Karpas-422 (cell line): ENCODE results near the gene RASL10B. TPM values are rescaled to one million over a fixed set of nuclear protein-coding genes. Genes with fewer than 3 reads are reported as not detected.

Experiments used
- DNase-seq: peaks from one replicate; pipeline ENCODE4 v3.0.0-alpha.2; 2015
- H2AFZ ChIP-seq: fragments of 200-600 bp; sonication (generic); 2 replicates; pipeline ENCODE4 v1.6.1; 2014; ENCODE audit warnings: antibody characterized with exemption, low read length, mixed read lengths
- H3K27ac ChIP-seq: fragments of 200-600 bp; sonication (generic); 2 replicates; pipeline ENCODE4 v1.5.1; 2014; ENCODE audit warnings: mild to moderate bottlenecking, low read length, moderate library complexity
- H3K27me3 ChIP-seq: fragments of 200-600 bp; sonication (generic); 2 replicates; pipeline ENCODE4 v1.6.1; 2014; ENCODE audit warnings: low read length, mixed read lengths
- H3K36me3 ChIP-seq: fragments of 200-600 bp; sonication (generic); 2 replicates; pipeline ENCODE4 v1.6.1; 2014; ENCODE audit warnings: low read length, mixed read lengths; ENCODE audit not compliant: insufficient read depth
- H3K4me1 ChIP-seq: fragments of 200-600 bp; sonication (generic); 2 replicates; pipeline ENCODE4 v1.6.1; 2014; ENCODE audit warnings: mild to moderate bottlenecking, low read length, mixed read lengths
- H3K4me2 ChIP-seq: fragments of 200-600 bp; sonication (generic); 2 replicates; pipeline ENCODE4 v1.6.1; 2014; ENCODE audit warnings: low read length, low read depth, mild to moderate bottlenecking; ENCODE audit not compliant: poor library complexity, severe bottlenecking
- H3K4me3 ChIP-seq: fragments of 200-600 bp; sonication (generic); 2 replicates; pipeline ENCODE4 v1.5.1; 2014; ENCODE audit warnings: mild to moderate bottlenecking, antibody characterized with exemption, low read length, mixed read lengths
- H3K79me2 ChIP-seq: fragments of 200-600 bp; sonication (generic); 2 replicates; pipeline ENCODE4 v1.6.1; 2014; ENCODE audit warnings: mild to moderate bottlenecking, low read length, mixed read lengths
- H3K9ac ChIP-seq: fragments of 200-600 bp; sonication (generic); 2 replicates; pipeline ENCODE4 v1.6.0; 2014; ENCODE audit warnings: low read length
- H3K9me2 ChIP-seq: fragments of 200-600 bp; sonication (generic), shearing (Covaris generic); replicated peaks from 2 replicates; pipeline ENCODE4 v1.6.0; 2014; ENCODE audit warnings: mild to moderate bottlenecking, low read length, moderate library complexity; ENCODE audit not compliant: insufficient read depth
- H3K9me3 ChIP-seq: fragments of 300-700, 200-600 bp; sonication (generic); 2 replicates; pipeline ENCODE4 v1.6.1; 2014; ENCODE audit warnings: low read length, mixed read lengths
- H4K20me1 ChIP-seq: fragments of 200-600 bp; sonication (generic); 2 replicates; pipeline ENCODE4 v1.6.1; 2014; ENCODE audit warnings: mild to moderate bottlenecking, antibody characterized with exemption, low read length, low read depth; ENCODE audit not compliant: insufficient read depth
- total RNA-seq: library from RNA; depleted of rRNA; stranded (reverse); fragments of >200 nt; shearing (Covaris generic); gene quantifications from 2 replicates; pipeline ENCODE4 v1.2.3, GENCODE V29; 2014; ENCODE audit warnings: low replicate concordance

Gene RASL10B
- total RNA-seq, 1 experiment from 2014 or later = not detected

- no peaks in the 10 kb centered on the region for H4K20me1 ChIP-seq
- peaks cover 26% of the 10 kb centered on the region for H3K4me1 ChIP-seq
- H3K36me3 ChIP-seq = peaks cover 11% of the 10 kb centered on the region
Measured at GRCh38 chr17:35723735-35724134, 7.7 kb upstream of the RASL10B start.

DNA sequence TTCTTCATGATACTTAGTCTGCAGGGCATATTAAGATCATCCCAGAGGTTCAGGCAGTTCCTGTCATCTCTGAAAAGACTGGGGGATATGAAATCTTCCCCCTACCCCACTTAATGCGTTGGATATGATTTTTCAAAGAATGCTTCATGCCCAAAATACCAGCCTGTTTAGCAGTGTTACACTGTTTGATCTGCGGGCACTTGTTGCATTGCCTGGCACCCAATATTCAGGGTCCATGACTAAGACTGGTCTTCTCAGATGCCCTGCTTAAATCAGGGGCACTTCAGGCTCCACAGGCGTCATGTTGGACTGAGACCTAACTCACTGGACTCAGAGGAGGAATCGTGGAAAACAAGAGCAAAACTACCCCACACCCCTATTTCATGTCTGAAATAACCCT lies 6.4 kb upstream of the RASL10B start:
- no peak overlapping the region for H3K4me2 ChIP-seq

More at GRCh38 chr17:35723735-35724134, 7.7 kb upstream of the RASL10B start:
- no peaks in the 10 kb centered on the region for H3K27me3 ChIP-seq
- no peak overlapping the region for H3K9ac ChIP-seq
- DNase-seq = no peak
- no peak overlapping the region for H3K4me3 ChIP-seq
- H3K27ac ChIP-seq = no peak overlapping the region
- H3K4me2 ChIP-seq = no peak overlapping the region
- no peaks in the 10 kb centered on the region for H3K9me2 ChIP-seq
- H3K9me3 ChIP-seq = no peaks in the 10 kb centered on the region
- no peaks in the 10 kb centered on the region for H3K79me2 ChIP-seq
- H2AFZ ChIP-seq = no peak overlapping the region

GRCh38 chr17:35725802-35726126 lies 5.7 kb upstream of the RASL10B start:
- no peaks in the 10 kb centered on the region for H3K9me2 ChIP-seq
- H3K27ac ChIP-seq = peak overlapping the region; percentile 80; the same call in 1 of the 2 replicates
- no peaks in the 10 kb centered on the region for H3K27me3 ChIP-seq
- no peak overlapping the region for H3K4me3 ChIP-seq
- no peak overlapping the region for H2AFZ ChIP-seq
- H3K9me3 ChIP-seq = no peaks in the 10 kb centered on the region
- DNase-seq = no peak
- H3K4me1 ChIP-seq = peaks cover 26% of the 10 kb centered on the region
- no peaks in the 10 kb centered on the region for H3K79me2 ChIP-seq
- H3K9ac ChIP-seq = peak overlapping the region; percentile 53; the same call in 1 of the 2 replicates
- peak overlapping the region; percentile 58 for H3K4me2 ChIP-seq
- H3K36me3 ChIP-seq = peaks cover 11% of the 10 kb centered on the region
- no peaks in the 10 kb centered on the region for H4K20me1 ChIP-seq

More for the DNA sequence above, 6.4 kb upstream of the RASL10B start:
- no peaks in the 10 kb centered on the region for H3K79me2 ChIP-seq
- no peaks in the 10 kb centered on the region for H3K27me3 ChIP-seq
- no peaks in the 10 kb centered on the region for H3K9me2 ChIP-seq
- H3K27ac ChIP-seq = no peak overlapping the region
- H3K4me3 ChIP-seq = no peak overlapping the region
- H4K20me1 ChIP-seq = no peaks in the 10 kb centered on the region
- H3K36me3 ChIP-seq = peaks cover 11% of the 10 kb centered on the region
- H2AFZ ChIP-seq = no peak overlapping the region
- no peak for DNase-seq
- H3K4me1 ChIP-seq = peaks cover 26% of the 10 kb centered on the region
- no peaks in the 10 kb centered on the region for H3K9me3 ChIP-seq
- H3K9ac ChIP-seq = no peak overlapping the region

- Histone ChIP-seq H3K27ac (peak overlapping the region; percentile 80), H3K79me2 (no peaks in the 10 kb centered on the region), H3K36me3 (peaks cover 11% of the 10 kb centered on the region), H3K4me1 (peaks cover 26% of the 10 kb centered on the region), H3K4me2 (peak overlapping the region; percentile 58), H3K9me2 (no peaks in the 10 kb centered on the region), H2AFZ (no peak overlapping the region), H4K20me1 (no peaks in the 10 kb centered on the region), H3K9me3 (no peaks in the 10 kb centered on the region), H3K9ac (peak overlapping the region; percentile 53), H3K27me3 (no peaks in the 10 kb centered on the region), H3K4me3 (peak overlapping the region; percentile 40; the same call in 1 of the 2 replicates)
- peak; percentile 86 for DNase-seq
Measured at GRCh38 chr17:35726127-35726952, 5.1 kb upstream of the RASL10B start.

GRCh38 chr17:35726953-35727460 lies 4.4 kb upstream of the RASL10B start:
- DNase-seq = no peak
- Histone ChIP-seq H4K20me1 (no peaks in the 10 kb centered on the region), H3K27me3 (no peaks in the 10 kb centered on the region), H3K27ac (peak overlapping the region; percentile 80), H3K4me2 (peak overlapping the region; percentile 58), H3K9me3 (no peaks in the 10 kb centered on the region), H3K4me3 (peak overlapping the region; percentile 40; the same call in 1 of the 2 replicates), H3K9ac (peak overlapping the region; percentile 53), H2AFZ (no peak overlapping the region), H3K79me2 (no peaks in the 10 kb centered on the region), H3K36me3 (peaks cover 11% of the 10 kb centered on the region), H3K4me1 (peaks cover 26% of the 10 kb centered on the region), H3K9me2 (no peaks in the 10 kb centered on the region)

DNA sequence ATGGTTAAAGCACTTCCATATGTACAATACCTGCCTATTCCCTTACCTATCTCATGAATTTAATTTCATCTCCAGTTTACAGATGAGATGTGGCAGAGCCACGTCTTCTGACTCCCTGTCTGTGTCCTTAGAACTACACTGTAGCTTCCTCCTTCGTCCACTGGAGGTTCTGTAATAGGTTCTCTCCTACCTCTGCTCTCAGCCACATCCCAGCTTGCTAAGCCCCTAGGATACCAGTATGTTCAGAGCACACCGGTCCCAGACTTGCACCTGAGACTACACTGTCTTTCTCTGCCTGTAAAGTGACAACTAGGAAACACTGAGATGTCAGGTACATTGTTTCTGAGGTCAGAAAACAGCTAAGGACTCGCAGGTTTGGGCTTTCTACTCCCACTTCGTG lies 3.8 kb upstream of the RASL10B start:
- no peaks in the 10 kb centered on the region for H3K9me2 ChIP-seq
- no peaks in the 10 kb centered on the region for H3K27me3 ChIP-seq
- no peaks in the 10 kb centered on the region for H3K9me3 ChIP-seq
- no peak overlapping the region for H3K4me3 ChIP-seq
- H3K27ac ChIP-seq = peak overlapping the region; percentile 80
- no peak overlapping the region for H3K9ac ChIP-seq
- H2AFZ ChIP-seq = no peak overlapping the region
- H3K4me1 ChIP-seq = peaks cover 26% of the 10 kb centered on the region
- DNase-seq = no peak
- no peaks in the 10 kb centered on the region for H4K20me1 ChIP-seq
- peak overlapping the region; percentile 58 for H3K4me2 ChIP-seq
- no peaks in the 10 kb centered on the region for H3K79me2 ChIP-seq
- H3K36me3 ChIP-seq = peaks cover 11% of the 10 kb centered on the region

GRCh38 chr17:35728551-35728950 lies 2.9 kb upstream of the RASL10B start:
- Histone ChIP-seq H3K4me2 (no peak overlapping the region), H3K9me2 (no peaks in the 10 kb centered on the region), H3K27ac (no peak overlapping the region), H3K79me2 (no peaks in the 10 kb centered on the region), H4K20me1 (no peaks in the 10 kb centered on the region), H3K4me1 (peaks cover 26% of the 10 kb centered on the region), H2AFZ (no peak overlapping the region), H3K27me3 (no peaks in the 10 kb centered on the region), H3K4me3 (no peak overlapping the region), H3K9ac (no peak overlapping the region), H3K36me3 (peaks cover 10% of the 10 kb centered on the region), H3K9me3 (no peaks in the 10 kb centered on the region)
- DNase-seq = no peak

DNA sequence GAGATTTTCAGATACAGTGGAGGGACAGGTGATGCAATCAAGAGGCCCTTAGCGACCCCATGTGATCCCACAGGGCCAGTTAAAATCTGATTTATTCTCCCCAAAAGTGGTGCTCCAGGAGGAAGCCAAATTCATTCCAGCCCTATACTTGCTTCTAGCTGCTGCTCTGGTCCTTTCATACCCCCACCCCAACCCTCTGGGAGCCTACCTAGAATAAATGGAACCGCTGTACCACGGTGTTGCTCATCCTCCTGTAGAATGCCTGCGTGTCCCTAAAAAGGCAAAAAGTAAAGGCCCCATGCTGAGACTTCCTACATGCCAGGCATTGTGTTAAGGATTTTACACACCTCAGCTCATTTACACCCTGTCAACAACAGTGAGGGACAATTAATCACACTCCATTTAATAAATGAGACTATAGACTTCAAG lies 2.0 kb upstream of the RASL10B start:
- Histone ChIP-seq H4K20me1 (no peaks in the 10 kb centered on the region), H3K4me2 (no peak overlapping the region), H3K9me3 (no peaks in the 10 kb centered on the region), H2AFZ (no peak overlapping the region), H3K4me1 (peaks cover 26% of the 10 kb centered on the region), H3K27me3 (no peaks in the 10 kb centered on the region), H3K27ac (no peak overlapping the region), H3K9ac (no peak overlapping the region), H3K9me2 (no peaks in the 10 kb centered on the region), H3K79me2 (no peaks in the 10 kb centered on the region), H3K36me3 (peaks cover 1% of the 10 kb centered on the region; the same call in 1 of the 2 replicates), H3K4me3 (no peak overlapping the region)
- DNase-seq = no peak
